ENCODE results near the gene GIPC2.

The GIPC2 gene

DNA sequence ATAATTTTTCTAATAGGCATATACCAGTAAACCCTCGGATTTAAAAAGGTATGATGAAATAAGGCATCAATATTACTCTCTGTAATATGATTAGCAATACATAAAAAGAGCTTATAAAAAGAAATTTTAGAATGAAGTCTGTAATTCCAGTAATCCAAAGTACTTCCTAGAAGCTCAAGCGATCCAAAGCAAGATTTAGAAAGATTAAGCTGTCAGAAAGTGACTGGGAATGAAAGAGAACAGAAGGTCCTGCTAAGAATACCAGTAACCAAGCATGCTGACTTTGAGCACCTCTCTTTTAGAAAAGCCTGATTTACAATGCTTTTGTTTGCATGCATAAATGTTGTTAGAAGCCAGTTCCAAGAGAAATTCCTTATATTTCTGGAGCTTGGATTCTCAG, 125.1 kb downstream of the GIPC2 start:
- TF ChIP-seq, protein P1, sequence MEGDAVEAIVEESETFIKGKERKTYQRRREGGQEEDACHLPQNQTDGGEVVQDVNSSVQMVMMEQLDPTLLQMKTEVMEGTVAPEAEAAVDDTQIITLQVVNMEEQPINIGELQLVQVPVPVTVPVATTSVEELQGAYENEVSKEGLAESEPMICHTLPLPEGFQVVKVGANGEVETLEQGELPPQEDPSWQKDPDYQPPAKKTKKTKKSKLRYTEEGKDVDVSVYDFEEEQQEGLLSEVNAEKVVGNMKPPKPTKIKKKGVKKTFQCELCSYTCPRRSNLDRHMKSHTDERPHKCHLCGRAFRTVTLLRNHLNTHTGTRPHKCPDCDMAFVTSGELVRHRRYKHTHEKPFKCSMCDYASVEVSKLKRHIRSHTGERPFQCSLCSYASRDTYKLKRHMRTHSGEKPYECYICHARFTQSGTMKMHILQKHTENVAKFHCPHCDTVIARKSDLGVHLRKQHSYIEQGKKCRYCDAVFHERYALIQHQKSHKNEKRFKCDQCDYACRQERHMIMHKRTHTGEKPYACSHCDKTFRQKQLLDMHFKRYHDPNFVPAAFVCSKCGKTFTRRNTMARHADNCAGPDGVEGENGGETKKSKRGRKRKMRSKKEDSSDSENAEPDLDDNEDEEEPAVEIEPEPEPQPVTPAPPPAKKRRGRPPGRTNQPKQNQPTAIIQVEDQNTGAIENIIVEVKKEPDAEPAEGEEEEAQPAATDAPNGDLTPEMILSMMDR (IDR thresholded peaks at IDR 0.05) = no peak
- no peak overlapping the region for H3K27ac ChIP-seq

- H3K27ac ChIP-seq = no peak overlapping the region
- TF ChIP-seq, protein P1 (IDR thresholded peaks at IDR 0.05) = no peak
- TF ChIP-seq ZFX (IDR thresholded peaks at IDR 0.05; ENCODE audit: borderline replicate concordance) = no peak
Measured at GRCh38 chr1:78171736-78172590, 126.2 kb downstream of the GIPC2 start.

- no peak overlapping the region for H3K27ac ChIP-seq
- TF ChIP-seq, protein P1 (IDR thresholded peaks at IDR 0.05) = no peak
- TF ChIP-seq ZFX (IDR thresholded peaks at IDR 0.05; ENCODE audit: borderline replicate concordance) = no peak
Measured at GRCh38 chr1:78176448-78176847, 130.7 kb downstream of the GIPC2 start.

- TF ChIP-seq, protein P1 (IDR thresholded peaks at IDR 0.05) = no peak
- no peak for TF ChIP-seq ZFX (IDR thresholded peaks at IDR 0.05; ENCODE audit: borderline replicate concordance)
- H3K27ac ChIP-seq = no peak overlapping the region
Measured at GRCh38 chr1:78177708-78178270, 132.0 kb downstream of the GIPC2 start.

DNA sequence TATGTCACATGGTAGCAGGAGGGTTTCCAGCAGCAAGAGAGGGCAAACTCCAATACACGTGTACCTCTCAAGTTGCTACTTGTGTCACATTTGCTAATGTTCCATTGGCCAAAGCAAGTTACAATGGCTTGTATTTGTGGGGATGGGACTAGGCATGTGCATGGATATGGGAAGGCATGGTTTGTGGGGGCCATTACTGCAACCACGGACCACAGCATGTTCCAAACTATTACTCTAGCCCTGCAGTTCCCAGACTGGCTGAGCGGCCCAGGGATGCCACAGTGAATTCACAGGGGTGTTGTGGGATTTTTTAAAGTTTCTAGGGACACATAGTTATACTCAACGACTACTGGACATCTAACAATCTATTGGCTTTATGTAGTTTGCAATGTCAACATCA, 133.1 kb downstream of the GIPC2 start:
- TF ChIP-seq, protein P1 (IDR thresholded peaks at IDR 0.05) = no peak
- no peak for TF ChIP-seq ZFX (IDR thresholded peaks at IDR 0.05; ENCODE audit: borderline replicate concordance)
- no peak overlapping the region for H3K27ac ChIP-seq

GRCh38 chr1:78184460-78185072, 138.8 kb downstream of the GIPC2 start:
- no peak for TF ChIP-seq ZFX (IDR thresholded peaks at IDR 0.05; ENCODE audit: borderline replicate concordance)
- TF ChIP-seq, protein P1 (IDR thresholded peaks at IDR 0.05) = no peak
- H3K27ac ChIP-seq = no peak overlapping the region

Data from 22Rv1 (cell line).